GM23338 (cell line): ENCODE measurements around the gene TNS1. TPM values are rescaled to one million over a fixed set of nuclear protein-coding genes. Genes with fewer than 3 reads are reported as not detected.

ENCODE experiments used
- ATAC-seq: fragments of 200-7000 bp; cut with Tn5 transposase; 3 replicates; pipeline ENCODE4 v1.9.1; 2020
- DNase-seq: peaks from one replicate; pipeline ENCODE4 v3.0.0-alpha.2; 2015; ENCODE audit warnings: low spot score
- H2AFZ ChIP-seq: fragments of 200-600 bp; sonication (generic); 2 replicates; pipeline ENCODE4 v1.8.0; 2016; ENCODE audit warnings: antibody characterized with exemption, mild to moderate bottlenecking, moderate library complexity
- H3F3A ChIP-seq: fragments of 200-600 bp; sonication (generic); replicated peaks from 2 replicates; pipeline ENCODE4 v1.8.0; 2017; ENCODE audit warnings: antibody characterized with exemption, mixed run types, low read depth
- H3K27ac ChIP-seq: fragments of 200-600 bp; sonication (generic); 2 replicates; pipeline ENCODE4 v1.6.1; 2016; ENCODE audit warnings: low read depth
- H3K27me3 ChIP-seq: fragments of 200-600 bp; sonication (generic); 2 replicates; pipeline ENCODE4 v1.8.0; 2016; ENCODE audit warnings: mild to moderate bottlenecking, mixed run types, moderate library complexity; ENCODE audit not compliant: insufficient read depth
- H3K36me3 ChIP-seq: fragments of 200-600 bp; sonication (generic); 2 replicates; pipeline ENCODE4 v1.8.0; 2016; ENCODE audit warnings: mild to moderate bottlenecking; ENCODE audit not compliant: insufficient read depth
- H3K4me1 ChIP-seq: fragments of 200-600 bp; sonication (generic); 2 replicates; pipeline ENCODE4 v1.8.0; 2016; ENCODE audit warnings: mild to moderate bottlenecking, moderate library complexity; ENCODE audit not compliant: insufficient read depth
- H3K4me2 ChIP-seq: fragments of 200-600 bp; sonication (generic); 2 replicates; pipeline ENCODE4 v1.7.1; 2017; ENCODE audit warnings: mixed run types
- H3K4me3 ChIP-seq: fragments of 200-600 bp; sonication (generic); 2 replicates; pipeline ENCODE4 v1.6.1; 2016; ENCODE audit warnings: mixed run types
- H3K79me2 ChIP-seq: fragments of 200-600 bp; sonication (generic); replicated peaks from 2 replicates; pipeline ENCODE4 v1.8.0; 2017; ENCODE audit warnings: mild to moderate bottlenecking; ENCODE audit not compliant: insufficient read depth
- H3K9me2 ChIP-seq: fragments of 200-600 bp; sonication (generic); 2 replicates; pipeline ENCODE4 v1.8.0; 2017; ENCODE audit not compliant: insufficient read depth
- H4K20me1 ChIP-seq: fragments of 200-600 bp; sonication (generic); replicated peaks from 2 replicates; pipeline ENCODE4 v1.8.0; 2017; ENCODE audit warnings: mild to moderate bottlenecking; ENCODE audit not compliant: insufficient read depth
- H3K27ac Mint-ChIP-seq: 2 replicates; pipeline ENCODE4 v1.8.0; 2020; ENCODE audit warnings: inconsistent platforms, mild to moderate bottlenecking, moderate library complexity, mixed read lengths
- H3K27me3 Mint-ChIP-seq: 3 replicates; pipeline ENCODE4 v1.8.0; 2022; ENCODE audit warnings: low read depth, mild to moderate bottlenecking, moderate library complexity, mixed read lengths, inconsistent platforms; ENCODE audit not compliant: insufficient read depth, poor library complexity
- H3K36me3 Mint-ChIP-seq: 3 replicates; pipeline ENCODE4 v1.8.0; 2021; ENCODE audit warnings: low read depth, mild to moderate bottlenecking, inconsistent platforms, moderate library complexity, mixed read lengths
- H3K4me1 Mint-ChIP-seq: 3 replicates; pipeline ENCODE4 v1.8.0; 2020; ENCODE audit warnings: mild to moderate bottlenecking, inconsistent platforms, mixed read lengths
- H3K4me3 Mint-ChIP-seq: 3 replicates; pipeline ENCODE4 v1.8.0; 2021; ENCODE audit warnings: moderate library complexity, mild to moderate bottlenecking, inconsistent platforms, mixed read lengths
- H3K9me3 Mint-ChIP-seq: 3 replicates; pipeline ENCODE4 v1.8.0; 2020; ENCODE audit warnings: moderate library complexity, mild to moderate bottlenecking, inconsistent platforms, mixed read lengths
- CREB1 ChIP-seq: fragments of 250-450 bp; sonication (Bioruptor Pico); IDR thresholded peaks from 2 replicates; pipeline ENCODE4 v1.5.0; 2020; ENCODE audit warnings: low read depth, mild to moderate bottlenecking, moderate library complexity
- CTCF ChIP-seq, 2 experiments: fragments of 200-600 bp in 1 of 2; sonication (generic) in 1 of 2; conservative IDR thresholded peaks; 2 replicates each; pipeline versions ENCODE4 v1.5.1 to v1.6.1; 2016 to 2017; ENCODE audit warnings: antibody characterized with exemption in 2 of 2, low read depth in 2 of 2, mild to moderate bottlenecking in 2 of 2, moderate library complexity in 1 of 2
- ETS1 ChIP-seq: IDR thresholded peaks from 2 replicates; pipeline ENCODE4 v1.6.1; 2016; ENCODE audit warnings: antibody characterized with exemption
- EZH2 ChIP-seq: fragments of 200-600 bp; sonication (generic); IDR thresholded peaks from one replicate; pipeline ENCODE4 v1.8.0; 2017; ENCODE audit warnings: antibody characterized with exemption, mild to moderate bottlenecking, low read depth; ENCODE audit not compliant: unreplicated experiment
- EZH2phosphoT487 ChIP-seq: fragments of 200-600 bp; sonication (generic); IDR thresholded peaks from one replicate; pipeline ENCODE4 v1.8.1; 2018; ENCODE audit warnings: antibody characterized with exemption; ENCODE audit not compliant: unreplicated experiment
- JUNB ChIP-seq: IDR thresholded peaks from one replicate; pipeline ENCODE4 v1.6.1; 2016; ENCODE audit warnings: antibody characterized with exemption; ENCODE audit not compliant: unreplicated experiment
- NANOG ChIP-seq: IDR thresholded peaks from 2 replicates; pipeline ENCODE4 v1.6.1; 2016; ENCODE audit warnings: antibody characterized with exemption, borderline replicate concordance
- POLR2AphosphoS5 ChIP-seq: IDR thresholded peaks from 2 replicates; pipeline ENCODE4 v1.6.1; 2016; ENCODE audit warnings: antibody characterized with exemption, low read depth
- REST ChIP-seq: IDR thresholded peaks from one replicate; pipeline ENCODE4 v1.6.1; 2018; ENCODE audit warnings: antibody characterized with exemption; ENCODE audit not compliant: unreplicated experiment
- STAT1 ChIP-seq: IDR thresholded peaks from one replicate; pipeline ENCODE4 v1.6.1; 2016; ENCODE audit warnings: antibody characterized with exemption; ENCODE audit not compliant: unreplicated experiment
- ZNF114 ChIP-seq: fragments of 250-450 bp; sonication (Bioruptor Pico); IDR thresholded peaks from 2 replicates; pipeline ENCODE4 v1.5.0; 2020; ENCODE audit warnings: mild to moderate bottlenecking, moderate library complexity
- ZNF331 ChIP-seq: fragments of 250-450 bp; sonication (Bioruptor Pico); IDR thresholded peaks from 2 replicates; pipeline ENCODE4 v1.5.0; 2020; ENCODE audit warnings: low read depth, mild to moderate bottlenecking, moderate library complexity
- polyA plus RNA-seq: library from polyadenylated mRNA; unstranded; fragments of >200 nt; fragmentation: Nextera tagmentation; extraction: Ambion mirVana; gene quantifications from 2 replicates; pipeline ENCODE4 v1.2.1, GENCODE V29; 2016
- total RNA-seq: library from RNA; depleted of rRNA; stranded (reverse); fragments of >200 nt; shearing (Covaris generic); gene quantifications from 2 replicates; pipeline ENCODE4 v1.2.3, GENCODE V29; 2014

TNS1 gene
- total and polyA plus RNA-seq, 2 experiments from 2014 or later: 2.0 to 7.4 TPM

GRCh38 chr2:217972037-217972436 lies 30.8 kb downstream of the TNS1 start:
- ATAC-seq (no peak), DNase-seq (no peak)
- H3F3A ChIP-seq: no peaks in the 10 kb centered on the region
- H3K36me3 ChIP-seq: no peaks in the 10 kb centered on the region
- no peak overlapping the region for H3K4me3 ChIP-seq
- no peaks in the 10 kb centered on the region for H4K20me1 ChIP-seq
- peaks cover 2% of the 10 kb centered on the region; the same call in 1 of the 3 replicates for H3K4me1 Mint-ChIP-seq
- no peaks in the 10 kb centered on the region for H3K36me3 Mint-ChIP-seq
- no peak overlapping the region for H3K27ac ChIP-seq
- H3K9me2 ChIP-seq: 0 out of 2 replicates have a peak, but pooled peaks cover 2% of the 10 kb centered on the region
- H2AFZ ChIP-seq: no peak overlapping the region
- no peak overlapping the region for H3K27ac Mint-ChIP-seq
- H3K9me3 Mint-ChIP-seq: no peaks in the 10 kb centered on the region
- no peak overlapping the region for H3K4me3 Mint-ChIP-seq
- no peaks in the 10 kb centered on the region for H3K79me2 ChIP-seq
- no peak overlapping the region for H3K4me2 ChIP-seq
- peaks cover 2% of the 10 kb centered on the region; the same call in 1 of the 2 replicates for H3K27me3 ChIP-seq
- H3K4me1 ChIP-seq: no peaks in the 10 kb centered on the region
- no peak for TF ChIP-seq CREB1 (CRISPR knock-in tag)
- no peak for TF ChIP-seq ZNF331 (CRISPR knock-in tag)
- TF ChIP-seq STAT1: no peak
- TF ChIP-seq ETS1: no peak
- TF ChIP-seq ZNF114: no peak
- no peak for TF ChIP-seq EZH2
- no peak for TF ChIP-seq CTCF (conservative IDR thresholded peaks at IDR 0.05; ENCODE audit: low read depth in 2 of 2)
- TF ChIP-seq EZH2phosphoT487: no peak
- no peak for TF ChIP-seq NANOG
- TF ChIP-seq REST: no peak
- no peak for TF ChIP-seq POLR2AphosphoS5
- TF ChIP-seq JUNB: no peak
- no peaks in the 10 kb centered on the region for H3K27me3 Mint-ChIP-seq
